Measurements from ENCODE around the gene PRKAG1. TPM values are rescaled to one million over a fixed set of nuclear protein-coding genes. Genes with fewer than 3 reads are reported as not detected.
A peak's percentile ranks its signal among the peaks of the same experiment; 100 is the strongest.

PRKAG1 gene
- polyA plus RNA-seq, 3 donors: 35.9 to 58.9 (median 50.1) TPM

GRCh38 chr12:49031573-49032161 lies 13.1 kb upstream of the PRKAG1 start:
- Histone ChIP-seq H3K36me3 (replicated peaks in 1 of 2; ENCODE audit: control insufficient read depth in 1 of 2, insufficient read depth in 2 of 2, low read length in 2 of 2) (peaks cover 88 to 99% of the 10 kb centered on the region in 2 donors), H3K4me1 (ENCODE audit: control insufficient read depth in 1 of 2, insufficient read depth in 2 of 2, low read length in 2 of 2) (no peaks in the 10 kb centered on the region), H4K20me1 (ENCODE audit: insufficient read depth, low read length) (peaks cover 94% of the 10 kb centered on the region), H3K4me2 (replicated peaks; ENCODE audit: extremely low read depth, low read length, poor library complexity, severe bottlenecking) (no peak overlapping the region), H2AFZ (ENCODE audit: insufficient read depth, low read depth, low read length, poor library complexity, severe bottlenecking) (no peak overlapping the region), H3K9ac (ENCODE audit: insufficient read depth, low read length, poor library complexity, severe bottlenecking) (no peak overlapping the region), H3K4me3 (replicated peaks in 1 of 3; ENCODE audit: low read depth in 2 of 3, low read length in 3 of 3) (no peak overlapping the region), H3K27me3 (ENCODE audit: control insufficient read depth in 2 of 2, insufficient read depth in 2 of 2, low read length in 2 of 2) (no peaks in the 10 kb centered on the region), H3K79me2 (ENCODE audit: insufficient read depth, low read length) (peaks cover 4% of the 10 kb centered on the region), H3K27ac (ENCODE audit: low read depth in 1 of 2, low read length in 2 of 2) (peak overlapping the region in 1 of 2 donors; percentile 14), H3K9me3 (replicated peaks in 1 of 2; ENCODE audit: control insufficient read depth in 1 of 2, insufficient read depth in 1 of 2, low read length in 2 of 2) (no peaks in the 10 kb centered on the region)
- WGBS (ENCODE audit: insufficient coverage): 99% methylated on average over 6 of the region's 8 CpGs
- no peak for TF ChIP-seq CTCF (IDR thresholded peaks at IDR 0.05)
- peaks cover 14% of the 10 kb centered on the region for H3K4me1 Mint-ChIP-seq
- peaks cover 80 to 100% of the 10 kb centered on the region in 2 donors for H3K36me3 Mint-ChIP-seq
- peaks cover 0 to 1% (median 0%) of the 10 kb centered on the region in 3 donors for H3K27me3 Mint-ChIP-seq (ENCODE audit: low read depth in 3 of 3)
- intact Hi-C loops (cut with micrococcal nuclease): no loop called here
- H3K9me3 Mint-ChIP-seq: no peaks in the 10 kb centered on the region
- no peak for DNase-seq
- peak overlapping the region in 1 of 7 donors; percentile 36 for H3K27ac Mint-ChIP-seq
- no peak overlapping the region for H3K4me3 Mint-ChIP-seq

- WGBS (ENCODE audit: insufficient coverage): 98% methylated on average over 19 of the region's 19 CpGs
- peaks cover 14% of the 10 kb centered on the region for H3K4me1 Mint-ChIP-seq
- TF ChIP-seq CTCF (IDR thresholded peaks at IDR 0.05): no peak
- H3K4me3 Mint-ChIP-seq: no peak overlapping the region
- Histone ChIP-seq H2AFZ (ENCODE audit: insufficient read depth, low read depth, low read length, poor library complexity, severe bottlenecking) (no peak overlapping the region), H3K79me2 (ENCODE audit: insufficient read depth, low read length) (peaks cover 10% of the 10 kb centered on the region), H3K9ac (ENCODE audit: insufficient read depth, low read length, poor library complexity, severe bottlenecking) (no peak overlapping the region), H4K20me1 (ENCODE audit: insufficient read depth, low read length) (peaks cover 94% of the 10 kb centered on the region), H3K9me3 (replicated peaks in 1 of 2; ENCODE audit: control insufficient read depth in 1 of 2, insufficient read depth in 1 of 2, low read length in 2 of 2) (no peaks in the 10 kb centered on the region), H3K27ac (ENCODE audit: low read depth in 1 of 2, low read length in 2 of 2) (no peak overlapping the region), H3K36me3 (replicated peaks in 1 of 2; ENCODE audit: control insufficient read depth in 1 of 2, insufficient read depth in 2 of 2, low read length in 2 of 2) (peaks cover 93 to 100% of the 10 kb centered on the region in 2 donors), H3K4me3 (replicated peaks in 1 of 3; ENCODE audit: low read depth in 2 of 3, low read length in 3 of 3) (no peak overlapping the region), H3K27me3 (ENCODE audit: control insufficient read depth in 2 of 2, insufficient read depth in 2 of 2, low read length in 2 of 2) (no peaks in the 10 kb centered on the region), H3K4me2 (replicated peaks; ENCODE audit: extremely low read depth, low read length, poor library complexity, severe bottlenecking) (no peak overlapping the region), H3K4me1 (ENCODE audit: control insufficient read depth in 1 of 2, insufficient read depth in 2 of 2, low read length in 2 of 2) (no peaks in the 10 kb centered on the region)
- no peak for DNase-seq
- peak overlapping the region in 3 of 7 donors; percentile 20 to 63 (median 36) for H3K27ac Mint-ChIP-seq
- no peaks in the 10 kb centered on the region for H3K9me3 Mint-ChIP-seq
- H3K27me3 Mint-ChIP-seq (ENCODE audit: low read depth in 3 of 3): peaks cover 0 to 1% (median 0%) of the 10 kb centered on the region in 3 donors
- H3K36me3 Mint-ChIP-seq: peaks cover 82 to 100% of the 10 kb centered on the region in 2 donors
- intact Hi-C loops (cut with micrococcal nuclease): no loop called here
Observed at GRCh38 chr12:49030714-49031572, 12.4 kb upstream of the PRKAG1 start.
